Ishikawa (cell line): ENCODE data around the gene RTN4IP1.

Source experiments
- CEBPB ChIP-seq: IDR thresholded peaks from 2 replicates; pipeline ENCODE4 v1.6.1; 2012
- EP300 ChIP-seq: IDR thresholded peaks from 2 replicates; pipeline ENCODE4 v1.6.1; 2012; ENCODE audit warnings: borderline replicate concordance
- FOXM1 ChIP-seq: IDR thresholded peaks from 2 replicates; pipeline ENCODE4 v1.6.1; 2012; ENCODE audit warnings: low read depth, borderline replicate concordance
- REST ChIP-seq: IDR thresholded peaks from 2 replicates; pipeline ENCODE4 v1.6.1; 2012; ENCODE audit warnings: low read depth, mild to moderate bottlenecking
- TAF1 ChIP-seq: IDR thresholded peaks from 2 replicates; pipeline ENCODE4 v1.6.1; 2012; ENCODE audit warnings: low read depth, mild to moderate bottlenecking
- TCF12 ChIP-seq: IDR thresholded peaks from 2 replicates; pipeline ENCODE4 v1.6.1; 2012; ENCODE audit warnings: low read depth
- USF1 ChIP-seq: IDR thresholded peaks from 2 replicates; pipeline ENCODE4 v1.6.1; 2012
- ZBTB7A ChIP-seq: IDR thresholded peaks from 2 replicates; pipeline ENCODE4 v1.6.1; 2012; ENCODE audit warnings: low read depth

DNA sequence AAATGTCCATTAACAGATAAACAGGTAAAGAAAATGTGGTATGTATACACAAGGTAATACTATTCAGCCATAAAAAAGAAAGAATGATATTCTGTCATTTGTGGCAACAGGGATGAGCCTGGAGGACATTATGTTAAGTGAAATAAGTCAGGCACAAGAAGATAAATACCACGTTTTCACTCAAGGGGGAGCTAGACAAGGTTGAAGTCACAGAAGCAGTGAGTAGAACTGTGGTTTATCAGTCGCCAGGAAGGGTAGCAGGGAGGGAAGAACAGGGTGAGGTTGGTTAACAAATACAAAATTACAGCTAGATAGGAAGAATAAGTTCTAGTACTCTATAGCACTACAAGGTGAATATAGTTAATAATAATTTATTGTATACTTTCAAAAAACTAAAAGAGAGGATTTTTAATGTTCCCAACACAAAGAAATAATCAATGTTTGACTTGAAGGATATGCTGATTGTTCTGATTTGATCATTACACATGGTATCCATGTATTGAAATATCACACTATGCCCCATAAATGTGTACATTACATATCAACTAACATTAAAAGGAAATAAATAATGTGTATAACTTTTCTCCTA lies 21.1 kb downstream of the RTN4IP1 start:
- TF ChIP-seq CEBPB (no peak), EP300 (no peak), ZBTB7A (no peak), FOXM1 (no peak), REST (no peak), TCF12 (no peak), USF1 (no peak), TAF1 (no peak)
